Heart right ventricle (tissue), 16 donors: ENCODE measurements around the gene IL1RAPL1. TPM values are rescaled to one million over a fixed set of nuclear protein-coding genes. Genes with fewer than 3 reads are reported as not detected.

Source experiments
- ATAC-seq, 8 donors: fragments of 200-7000 bp; cut with Tn5 transposase; one replicate each; pipeline ENCODE4 v1.9.1; 2020; ENCODE audit warnings: mild to moderate bottlenecking in 8 of 8, moderate library complexity in 8 of 8, moderate number of reproducible peaks in 1 of 8
- DNase-seq, 2 donors: peaks; one replicate each; pipeline ENCODE4 v3.0.0-alpha.2; 2020
- H3K27ac ChIP-seq, 10 donors: fragments of 200-600 bp; sonication (generic) in 2 of 10; one replicate each; pipeline versions ENCODE4 v1.5.0 to v1.8.0; 2020 to 2022; ENCODE audit warnings: mild to moderate bottlenecking in 3 of 10
- H3K27me3 ChIP-seq, 7 donors: fragments of 200-600 bp; one replicate each; pipeline ENCODE4 v1.8.0; 2021 to 2022; ENCODE audit warnings: mild to moderate bottlenecking in 2 of 7
- H3K36me3 ChIP-seq, 9 donors: fragments of 200-600 bp; sonication (generic) in 1 of 9; one replicate each; pipeline versions ENCODE4 v1.5.0 to v1.8.0; 2020 to 2022; ENCODE audit warnings: mild to moderate bottlenecking in 2 of 9
- H3K4me1 ChIP-seq, 9 donors: fragments of 200-600 bp; sonication (generic) in 1 of 9; one replicate each; pipeline versions ENCODE4 v1.5.0 to v1.8.0; 2020 to 2022; ENCODE audit warnings: mild to moderate bottlenecking in 4 of 9
- H3K4me3 ChIP-seq, 10 donors: fragments of 200-600 bp; sonication (generic) in 2 of 10; one replicate each; pipeline versions ENCODE4 v1.5.0 to v1.8.0; 2020 to 2022; ENCODE audit warnings: mild to moderate bottlenecking in 7 of 10, moderate library complexity in 2 of 10
- H3K9me3 ChIP-seq, 11 donors: fragments of 200-600 bp in 10 of 11; sonication (generic) in 2 of 11; one replicate each; pipeline versions ENCODE4 v1.5.0 to v1.8.0; 2013 to 2022; ENCODE audit warnings: mild to moderate bottlenecking in 2 of 11, control low read depth in 1 of 11, moderate library complexity in 1 of 11
- WGBS, 2 donors: extraction: QIAGEN DNeasy Blood & Tissue Kit; methylation state at CpG; one replicate each; pipeline ENCODE4 v1.1.7; 2013; ENCODE audit warnings: inconsistent platforms in 1 of 2; 5-methylcytosine and 5-hydroxymethylcytosine counted together
- intact Hi-C, 10 donors: fragments of 100-400 bp; cut with DNase I; formaldehyde crosslinking; loops; one replicate each; pipeline versions ENCODE4 v1.11.1 to v1.14.2; 2022
- polyA plus RNA-seq, 2 donors: library from polyadenylated mRNA; stranded (reverse); fragments of 200-250 nt; gene quantifications; one replicate each; pipeline ENCODE4 v1.2.3, GENCODE V29; 2013
- total RNA-seq, 10 donors: library from RNA; stranded (reverse); fragmentation: NEBNext Ultra II Directional in 3 of 10; extraction: Animal tissue kit (Norgen Biotek cat#: 25700) in 3 of 10; gene quantifications; one replicate each; pipeline versions ENCODE4 v1.2.1 to v1.2.4, GENCODE V29; 2021 to 2023
- TF ChIP-seq, protein P1 (sequence below), 9 donors: fragments of 200-600 bp; sonication (generic) in 2 of 9; IDR thresholded peaks; one replicate each; pipeline versions ENCODE4 v1.5.0 to v1.8.0; 2021 to 2022; ENCODE audit warnings: antibody characterized with exemption in 9 of 9, mild to moderate bottlenecking in 5 of 9, moderate library complexity in 1 of 9
- donor health status: Arrhythmogenic right ventricular cardiomyopathy.
- donor health status: ischemic (EF 13 %, LVEDD 7.1; RV severe dilation, severe dysfunction).
- donor health status: healthy with polysubstance abuse.
- donor health status: DM: no; HTN: yes; CAD: no.
- donor health status: DM: no; HTN: no; CAD: no.
- donor health status: ischemic (EF 25% LVEDD 6.9; RV normal size, moderate dysfunction).
- donor health status: ischemic (EF 25% LVEDD 5.7; RV mildly dilated, moderate dysfunction).
- donor health status: healthy.
- donor health status: DM: yes; HTN: yes; CAD: no.
- donor health status: Ischemic cardiomyopathy.
- donor health status: ischemic (EF 35%, LVEDD 5.7; RV mildly dilated, moderate dysfunction).
- donor health status: nonischemic (EF 11% LVEDD 7.7; RV severe dilation, severe dysfunction).
- donor health status: DM: yes; HTN: yes; CAD: no.
- donor health status: PGD.
- donor health status: ischemic (EF 29% LVEDD 5.4; RV normal size, mild dysfunction).
- donor health status: nonischemic (EF 23%, LVEDD 6.1; RV moderate dilation, normal function).

IL1RAPL1 gene
- total and polyA plus RNA-seq, 12 donors: 0.13 to 6.3 (median 2.8) TPM

DNA sequence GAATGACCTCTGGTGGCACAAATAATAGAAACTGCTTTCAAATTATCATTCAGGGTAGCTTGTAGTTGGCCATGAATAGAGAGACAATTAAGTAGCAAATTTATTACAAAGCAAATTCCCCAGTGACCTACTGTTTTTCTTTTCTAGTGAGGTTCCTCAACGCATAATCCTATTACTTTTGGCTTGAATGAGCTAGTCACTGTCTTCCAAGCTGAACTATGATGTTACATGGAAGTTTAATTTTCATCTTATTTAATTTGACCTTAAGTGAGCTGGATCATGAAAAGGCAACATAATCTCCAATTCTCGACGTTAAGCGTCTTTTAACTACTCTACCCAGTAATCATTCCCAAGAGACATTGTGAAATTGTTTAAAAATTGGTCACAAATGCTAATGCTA is 1280.7 kb downstream of the IL1RAPL1 start:
- no peak overlapping the region for H3K27ac ChIP-seq
- H3K9me3 ChIP-seq: no peaks in the 10 kb centered on the region
- no peak overlapping the region for H3K4me3 ChIP-seq
- no peaks in the 10 kb centered on the region for H3K27me3 ChIP-seq
- no peaks in the 10 kb centered on the region for H3K4me1 ChIP-seq
- 82 to 90% methylated on average over 4 of the region's 4 CpGs for WGBS, 2 donors
- TF ChIP-seq, protein P1, sequence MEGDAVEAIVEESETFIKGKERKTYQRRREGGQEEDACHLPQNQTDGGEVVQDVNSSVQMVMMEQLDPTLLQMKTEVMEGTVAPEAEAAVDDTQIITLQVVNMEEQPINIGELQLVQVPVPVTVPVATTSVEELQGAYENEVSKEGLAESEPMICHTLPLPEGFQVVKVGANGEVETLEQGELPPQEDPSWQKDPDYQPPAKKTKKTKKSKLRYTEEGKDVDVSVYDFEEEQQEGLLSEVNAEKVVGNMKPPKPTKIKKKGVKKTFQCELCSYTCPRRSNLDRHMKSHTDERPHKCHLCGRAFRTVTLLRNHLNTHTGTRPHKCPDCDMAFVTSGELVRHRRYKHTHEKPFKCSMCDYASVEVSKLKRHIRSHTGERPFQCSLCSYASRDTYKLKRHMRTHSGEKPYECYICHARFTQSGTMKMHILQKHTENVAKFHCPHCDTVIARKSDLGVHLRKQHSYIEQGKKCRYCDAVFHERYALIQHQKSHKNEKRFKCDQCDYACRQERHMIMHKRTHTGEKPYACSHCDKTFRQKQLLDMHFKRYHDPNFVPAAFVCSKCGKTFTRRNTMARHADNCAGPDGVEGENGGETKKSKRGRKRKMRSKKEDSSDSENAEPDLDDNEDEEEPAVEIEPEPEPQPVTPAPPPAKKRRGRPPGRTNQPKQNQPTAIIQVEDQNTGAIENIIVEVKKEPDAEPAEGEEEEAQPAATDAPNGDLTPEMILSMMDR (IDR thresholded peaks at IDR 0.05): no peak
- intact Hi-C loops: no loop called here
- DNase-seq (no peak), ATAC-seq (no peak)
- no peaks in the 10 kb centered on the region for H3K36me3 ChIP-seq

DNA sequence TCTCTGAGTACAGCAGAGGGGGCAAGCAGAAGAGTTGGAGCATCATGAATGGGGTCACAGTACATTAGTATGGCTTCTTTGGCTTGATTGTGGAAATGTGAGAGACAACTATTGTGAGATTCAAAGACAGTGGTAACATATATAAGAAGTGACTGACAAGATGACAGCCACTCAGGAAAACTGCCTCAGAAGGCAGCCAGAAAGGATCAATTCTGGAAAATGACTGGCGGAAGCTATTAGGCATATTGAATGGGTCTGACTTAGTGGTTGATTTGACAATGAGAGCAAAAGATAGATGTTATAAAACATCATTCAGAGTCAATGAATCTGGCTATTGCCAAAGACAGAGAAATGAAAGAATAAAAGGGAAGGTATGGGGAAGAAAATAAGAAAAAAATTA is 1282.6 kb downstream of the IL1RAPL1 start:
- H3K27ac ChIP-seq: no peak overlapping the region
- DNase-seq: no peak
- H3K27me3 ChIP-seq: no peaks in the 10 kb centered on the region
- TF ChIP-seq, protein P1 (IDR thresholded peaks at IDR 0.05): no peak
- H3K4me3 ChIP-seq: no peak overlapping the region
- no peaks in the 10 kb centered on the region for H3K36me3 ChIP-seq
- 95 to 100% methylated on average over 1 of the region's 1 CpG for whole genome bisulfite sequencing, 2 donors
- no peak for ATAC-seq
- H3K4me1 ChIP-seq: no peaks in the 10 kb centered on the region
- H3K9me3 ChIP-seq: no peaks in the 10 kb centered on the region
- intact Hi-C loops: no loop called here

DNA sequence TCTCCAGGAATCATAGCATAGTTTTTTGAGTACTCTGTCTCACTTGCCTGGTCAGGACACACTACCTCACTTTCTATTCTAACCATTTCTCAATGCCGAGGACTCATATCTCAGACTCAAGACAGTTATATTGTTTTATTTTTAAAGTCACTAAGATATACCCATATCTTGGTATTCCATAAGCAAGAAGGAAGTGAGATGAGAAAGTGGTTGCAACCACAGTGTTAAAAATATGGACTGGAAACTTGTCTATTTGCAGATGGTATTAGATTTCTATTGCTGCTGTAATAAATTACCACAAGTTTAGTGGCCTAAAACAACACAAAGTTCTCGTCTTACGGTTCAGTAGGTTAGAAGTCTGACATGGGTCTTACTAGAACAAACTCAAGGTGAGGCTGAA is 1283.4 kb downstream of the IL1RAPL1 start:
- H3K27me3 ChIP-seq: no peaks in the 10 kb centered on the region
- DNase-seq: no peak
- intact Hi-C loops: no loop called here
- no peak for ATAC-seq
- H3K27ac ChIP-seq: no peak overlapping the region
- H3K9me3 ChIP-seq: no peaks in the 10 kb centered on the region
- WGBS, 2 donors: 88 to 91% methylated on average over 3 of the region's 3 CpGs
- no peaks in the 10 kb centered on the region for H3K4me1 ChIP-seq
- TF ChIP-seq, protein P1 (IDR thresholded peaks at IDR 0.05): no peak
- H3K36me3 ChIP-seq: no peaks in the 10 kb centered on the region
- H3K4me3 ChIP-seq: no peak overlapping the region

DNA sequence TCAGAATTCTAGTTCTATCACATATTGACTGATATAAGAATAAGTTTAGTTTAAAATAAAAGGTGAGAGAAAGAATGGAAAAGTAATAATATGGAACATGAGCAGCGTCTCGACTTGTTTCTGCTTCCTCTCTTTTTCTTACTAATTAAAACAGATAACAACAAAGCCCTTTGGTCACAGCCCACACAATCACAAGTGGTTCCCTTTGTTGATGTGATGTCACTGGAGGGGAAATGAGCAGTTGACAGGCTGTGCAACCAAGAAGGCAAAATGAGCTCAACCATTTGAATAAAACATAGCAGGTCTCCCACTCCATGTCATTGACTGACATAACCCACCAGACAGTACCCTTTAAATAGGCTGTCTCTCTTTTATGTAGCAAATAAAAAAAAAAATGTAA is 1285.6 kb downstream of the IL1RAPL1 start:
- WGBS, 2 donors: 74 to 84% methylated on average over 2 of the region's 2 CpGs
- no peaks in the 10 kb centered on the region for H3K9me3 ChIP-seq
- H3K27ac ChIP-seq: no peak overlapping the region
- no peaks in the 10 kb centered on the region for H3K27me3 ChIP-seq
- H3K4me1 ChIP-seq: no peaks in the 10 kb centered on the region
- TF ChIP-seq, protein P1 (IDR thresholded peaks at IDR 0.05): no peak
- H3K4me3 ChIP-seq: no peak overlapping the region
- ATAC-seq (no peak), DNase-seq (no peak)
- no peaks in the 10 kb centered on the region for H3K36me3 ChIP-seq
- intact Hi-C loops: no loop called here

DNA sequence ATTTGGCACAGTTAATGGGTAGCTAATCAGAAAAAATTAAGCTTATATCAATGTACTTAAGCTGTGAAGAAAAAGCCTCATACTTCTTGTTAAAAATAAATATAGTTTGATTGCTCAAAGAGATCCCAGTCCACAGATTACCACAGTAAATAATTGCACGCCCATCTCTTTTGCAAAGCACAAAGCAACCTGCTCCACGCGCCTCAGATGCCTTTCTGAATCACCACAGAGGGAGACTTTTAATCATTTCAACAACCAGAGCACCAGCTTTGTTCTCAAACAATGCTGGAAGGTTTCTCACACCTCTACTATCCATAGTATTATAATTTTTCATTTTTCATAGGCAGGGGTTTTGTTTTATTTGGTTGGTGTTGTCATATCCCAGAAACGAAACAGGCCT is 1289.5 kb downstream of the IL1RAPL1 start:
- no peak overlapping the region for H3K27ac ChIP-seq
- WGBS, 2 donors: 93 to 97% methylated on average over 4 of the region's 4 CpGs
- H3K4me3 ChIP-seq: no peak overlapping the region
- no peaks in the 10 kb centered on the region for H3K36me3 ChIP-seq
- no peaks in the 10 kb centered on the region for H3K27me3 ChIP-seq
- no peaks in the 10 kb centered on the region for H3K4me1 ChIP-seq
- ATAC-seq (no peak), DNase-seq (no peak)
- no peaks in the 10 kb centered on the region for H3K9me3 ChIP-seq
- intact Hi-C loops: no loop called here
- TF ChIP-seq, protein P1 (IDR thresholded peaks at IDR 0.05): no peak
